BJ (cell line): ENCODE measurements around the gene IGFALS. TPM values are rescaled to one million over a fixed set of nuclear protein-coding genes. Genes with fewer than 3 reads are reported as not detected.
A peak's percentile ranks its signal among the peaks of the same experiment; 100 is the strongest.

Experiments used
- CTCF ChIA-PET: fragments of 350-600 bp; formaldehyde crosslinking; extraction: SDS; loops from one replicate; lab custom pipeline; 2021; ENCODE audit warnings: antibody characterized with exemption, inconsistent platforms; lab: Yijun Ruan, JAX
- POLR2A ChIA-PET: fragments of 300-600 bp; sonication (Branson Sonifier 250); formaldehyde crosslinking; extraction: SDS; loops from one replicate; lab custom pipeline; 2021; ENCODE audit warnings: antibody characterized with exemption; lab: Charles Lee
- DNase-seq: peaks from one replicate; pipeline ENCODE4 v3.0.0-alpha.2; 2011; ENCODE audit warnings: low read depth
- H3K27me3 ChIP-seq: 2 replicates; pipeline ENCODE4 v1.6.0; 2011; ENCODE audit warnings: low read length; ENCODE audit not compliant: control insufficient read depth, insufficient read depth
- H3K36me3 ChIP-seq: 2 replicates; pipeline ENCODE4 v1.5.1; 2011; ENCODE audit warnings: low read length; ENCODE audit not compliant: control insufficient read depth, insufficient read depth
- H3K4me3 ChIP-seq: 2 replicates; pipeline ENCODE4 v1.5.1; 2011; ENCODE audit warnings: low read depth, mild to moderate bottlenecking, control low read depth, low read length
- polyA minus RNA-seq: library from RNA; depleted of rRNA, polyadenylated mRNA; stranded (reverse); fragments of >200 nt; gene quantifications from 2 replicates; pipeline ENCODE4 v1.2.3, GENCODE V29; 2011; rRNA and poly(A)+ RNA removed
- polyA plus RNA-seq: library from polyadenylated mRNA; depleted of rRNA; stranded (reverse); fragments of >200 nt; gene quantifications from 2 replicates; pipeline ENCODE4 v1.2.3, GENCODE V29; 2011; rRNA removed
- TF ChIP-seq, protein P1 (sequence below): IDR thresholded peaks from 2 replicates; pipeline ENCODE4 v1.5.1; 2011; ENCODE audit warnings: low read depth, mild to moderate bottlenecking, control low read depth, inconsistent platforms, low read length, moderate library complexity; ENCODE audit not compliant: insufficient read depth

The IGFALS gene
- polyA plus RNA-seq = not detected in 2 replicates
- polyA minus RNA-seq = not detected in 2 replicates

DNA sequence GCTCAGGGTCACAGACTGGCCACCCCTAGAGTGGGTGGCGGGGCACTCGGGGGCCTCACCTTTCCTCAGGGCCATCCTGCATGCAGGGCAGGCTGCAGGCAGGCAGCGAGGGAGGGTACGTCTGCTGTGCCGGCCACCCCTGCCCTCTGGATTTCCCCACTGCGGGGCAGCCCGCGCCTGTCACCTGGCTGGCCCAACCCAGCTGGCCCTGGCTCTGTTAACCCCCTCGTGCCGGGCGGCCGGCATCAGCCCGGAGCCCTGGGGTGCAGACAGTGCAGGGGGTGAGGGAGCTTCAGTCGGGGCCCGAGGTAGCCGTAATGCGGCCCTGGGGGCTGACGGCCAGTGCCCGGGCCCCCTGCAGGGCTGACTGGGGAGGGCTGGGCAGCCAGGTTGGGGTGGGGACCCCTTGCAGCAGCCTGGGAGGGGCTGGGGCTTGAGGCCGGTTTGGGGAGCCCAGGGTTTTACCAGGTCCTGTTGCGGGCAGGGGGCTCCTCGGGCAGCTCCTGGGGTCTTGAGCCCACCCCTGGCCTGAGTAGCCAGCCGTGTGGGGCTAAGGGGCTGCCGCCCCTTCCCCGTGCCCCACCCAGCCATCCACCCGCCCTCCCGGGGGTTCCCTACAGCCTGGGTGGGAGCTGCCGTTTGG is at the start of gene IGFALS:
Gene IGFALS, minus strand, starts transcription at position 128 of the 643 bp plus-strand sequence. Its CDS starts 53 bp downstream, at position 75.
- Histone ChIP-seq H3K4me3 (no peak within 1 kb of the TSS), H3K27me3 (no peaks in the 10 kb centered on the region), H3K36me3 (peaks cover 4% of the 10 kb centered on the region)
- TF ChIP-seq, protein P1, sequence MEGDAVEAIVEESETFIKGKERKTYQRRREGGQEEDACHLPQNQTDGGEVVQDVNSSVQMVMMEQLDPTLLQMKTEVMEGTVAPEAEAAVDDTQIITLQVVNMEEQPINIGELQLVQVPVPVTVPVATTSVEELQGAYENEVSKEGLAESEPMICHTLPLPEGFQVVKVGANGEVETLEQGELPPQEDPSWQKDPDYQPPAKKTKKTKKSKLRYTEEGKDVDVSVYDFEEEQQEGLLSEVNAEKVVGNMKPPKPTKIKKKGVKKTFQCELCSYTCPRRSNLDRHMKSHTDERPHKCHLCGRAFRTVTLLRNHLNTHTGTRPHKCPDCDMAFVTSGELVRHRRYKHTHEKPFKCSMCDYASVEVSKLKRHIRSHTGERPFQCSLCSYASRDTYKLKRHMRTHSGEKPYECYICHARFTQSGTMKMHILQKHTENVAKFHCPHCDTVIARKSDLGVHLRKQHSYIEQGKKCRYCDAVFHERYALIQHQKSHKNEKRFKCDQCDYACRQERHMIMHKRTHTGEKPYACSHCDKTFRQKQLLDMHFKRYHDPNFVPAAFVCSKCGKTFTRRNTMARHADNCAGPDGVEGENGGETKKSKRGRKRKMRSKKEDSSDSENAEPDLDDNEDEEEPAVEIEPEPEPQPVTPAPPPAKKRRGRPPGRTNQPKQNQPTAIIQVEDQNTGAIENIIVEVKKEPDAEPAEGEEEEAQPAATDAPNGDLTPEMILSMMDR = no peak
- POLR2A ChIA-PET = no interaction called here
- no peak for DNase-seq
- CTCF ChIA-PET = no interaction called here

- TF ChIP-seq, protein P1 = no peak
- ChIA-PET CTCF (interaction anchor here (1.5 kb wide), 1 partner anchor 90 kb away, joined by 3 read pairs; no protein-coding TSS in a partner anchor), POLR2A (interaction anchor here (1.6 kb wide), 1 partner anchor 12 kb away, joined by 3 read pairs; the partner anchor contains the start of gene FAHD1)
- no peaks in the 10 kb centered on the region for H3K27me3 ChIP-seq
- H3K4me3 ChIP-seq = no peak overlapping the region
- DNase-seq = peak; percentile 77
- no peaks in the 10 kb centered on the region for H3K36me3 ChIP-seq
Observed at GRCh38 chr16:1839554-1839953, 46.0 kb upstream of the IGFALS start.

DNA sequence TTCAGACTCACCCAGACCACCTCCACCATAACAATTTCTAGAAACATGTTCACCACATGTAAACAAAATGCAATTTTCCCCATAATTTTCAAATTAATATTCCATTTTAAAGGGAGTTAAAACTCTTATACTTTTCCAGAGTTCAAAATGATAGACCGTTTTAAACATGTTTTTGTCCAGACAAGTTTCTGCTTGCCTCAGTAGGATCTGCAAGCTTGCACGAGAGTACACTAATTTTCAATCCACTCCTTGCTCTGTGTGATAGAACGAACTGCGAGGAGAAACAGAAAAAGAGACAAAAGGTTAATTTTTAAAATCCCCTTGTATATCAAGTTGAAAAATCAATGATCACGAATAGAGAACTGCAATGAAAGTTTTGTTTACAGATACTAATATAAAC is 40.6 kb upstream of the IGFALS start:
- no peaks in the 10 kb centered on the region for H3K27me3 ChIP-seq
- H3K36me3 ChIP-seq = no peaks in the 10 kb centered on the region
- POLR2A ChIA-PET = no interaction called here
- no peak for DNase-seq
- CTCF ChIA-PET = no interaction called here
- no peak overlapping the region for H3K4me3 ChIP-seq
- TF ChIP-seq, protein P1 = no peak

GRCh38 chr16:1832838-1833454 is 39.4 kb upstream of the IGFALS start:
- TF ChIP-seq, protein P1 = no peak
- Histone ChIP-seq H3K36me3 (no peaks in the 10 kb centered on the region), H3K4me3 (no peak overlapping the region), H3K27me3 (no peaks in the 10 kb centered on the region)
- DNase-seq = no peak
- CTCF ChIA-PET = no interaction called here
- POLR2A ChIA-PET = no interaction called here
